NB4 (cell line): ENCODE data around the gene HSD3B7.

Experiments
- DNase-seq: peaks from one replicate; pipeline ENCODE4 v3.0.0; 2010; ENCODE audit warnings: low read depth
- H3K4me3 ChIP-seq: one replicate; pipeline ENCODE4 v1.5.1; 2011; ENCODE audit warnings: mild to moderate bottlenecking, low read depth, low read length, moderate library complexity
- CTCF ChIP-seq: IDR thresholded peaks from one replicate; pipeline ENCODE4 v1.5.1; 2012; ENCODE audit warnings: low read depth, low read length
- MAX ChIP-seq: IDR thresholded peaks from 2 replicates; pipeline ENCODE4 v1.6.1; 2011; ENCODE audit warnings: low read depth, low read length
- MYC ChIP-seq: IDR thresholded peaks from 2 replicates; pipeline ENCODE4 v1.6.1; 2011; ENCODE audit warnings: low read depth, low read length
- POLR2A ChIP-seq: IDR thresholded peaks from 2 replicates; pipeline ENCODE4 v1.6.1; 2011; ENCODE audit warnings: mild to moderate bottlenecking; ENCODE audit not compliant: insufficient read length; ENCODE audit errors: extremely low read depth

HSD3B7 gene

GRCh38 chr16:30989469-30990047, 4.6 kb downstream of the HSD3B7 start:
- DNase-seq: no peak
- TF ChIP-seq MYC (no peak), POLR2A (no peak), CTCF (no peak), MAX (no peak)
- no peak overlapping the region for H3K4me3 ChIP-seq

- TF ChIP-seq MYC (no peak), CTCF (no peak), POLR2A (no peak), MAX (no peak)
- DNase-seq: no peak
- H3K4me3 ChIP-seq: no peak overlapping the region
Measured at GRCh38 chr16:30990105-30990504, 5.1 kb downstream of the HSD3B7 start.

GRCh38 chr16:30991052-30991451, 6.0 kb downstream of the HSD3B7 start:
- DNase-seq: no peak
- no peak overlapping the region for H3K4me3 ChIP-seq
- TF ChIP-seq MYC (no peak), MAX (no peak), POLR2A (no peak), CTCF (no peak)

GRCh38 chr16:30992276-30992780, 7.3 kb downstream of the HSD3B7 start:
- TF ChIP-seq CTCF: no peak
- TF ChIP-seq POLR2A: no peak
- no peak for TF ChIP-seq MAX
- no peak for TF ChIP-seq MYC
- DNase-seq: peak; percentile 54
- no peak overlapping the region for H3K4me3 ChIP-seq

- no peak overlapping the region for H3K4me3 ChIP-seq
- DNase-seq: peak; percentile 82
- no peak for TF ChIP-seq MAX
- peak; percentile 18 for TF ChIP-seq POLR2A
Measured at GRCh38 chr16:30992931-30993816, 8.2 kb downstream of the HSD3B7 start.

GRCh38 chr16:30995927-30996323, 10.9 kb downstream of the HSD3B7 start:
- TF ChIP-seq CTCF: no peak
- no peak for TF ChIP-seq MYC
- no peak for TF ChIP-seq MAX
- no peak for TF ChIP-seq POLR2A
- DNase-seq: no peak
- peak overlapping the region; percentile 69 for H3K4me3 ChIP-seq
